HepG2 (cell line): Measurements from ENCODE around the gene FAM72A.
"Not testable (repeated sequence)": the region's sequence is repeated elsewhere in the genome, so short reads cannot be mapped to it uniquely, and the experiment has no call there.

Source experiments
- CBX5 ChIP-seq: sonication (generic); formaldehyde crosslinking; IDR thresholded peaks from 2 replicates; pipeline ENCODE4 v1.4.0; 2020; ENCODE audit warnings: missing genetic modification reagents, borderline replicate concordance
- CCDC6 ChIP-seq: sonication (generic); formaldehyde crosslinking; IDR thresholded peaks from 2 replicates; pipeline ENCODE4 v1.8.1; 2022; ENCODE audit warnings: mild to moderate bottlenecking, missing genetic modification reagents, moderate library complexity
- EZH2 ChIP-seq: conservative IDR thresholded peaks from 2 replicates; pipeline ENCODE4 v1.6.1; 2012; ENCODE audit warnings: mild to moderate bottlenecking, low read depth, low read length, moderate library complexity
- GTF2F1 ChIP-seq: fragments of 150-350 bp; IDR thresholded peaks from 2 replicates; pipeline ENCODE4 v1.6.1; 2014; ENCODE audit warnings: low read length
- MAFK ChIP-seq, 2 experiments: IDR thresholded peaks in 1 of 2; conservative IDR thresholded peaks in 1 of 2; 2 replicates each; pipeline ENCODE4 v1.6.1; 2011; ENCODE audit warnings: improper control_type of control experiment in 2 of 2, low read length in 2 of 2
- POLR2A ChIP-seq, 2 experiments: IDR thresholded peaks; 2 replicates each; pipeline ENCODE4 v1.6.1; 2011; ENCODE audit warnings: low read depth in 2 of 2, low read length in 2 of 2, mild to moderate bottlenecking in 1 of 2, moderate library complexity in 1 of 2; ENCODE audit not compliant: insufficient read depth in 1 of 2
- PRPF4 ChIP-seq: fragments of 200-400 bp; formaldehyde crosslinking; IDR thresholded peaks from 2 replicates; pipeline ENCODE4 v1.6.1; 2016; ENCODE audit warnings: low read length, low read depth; ENCODE audit not compliant: poor library complexity, severe bottlenecking
- ZKSCAN1 ChIP-seq: fragments of 150-350 bp; IDR thresholded peaks from 2 replicates; pipeline ENCODE4 v1.6.1; 2014; ENCODE audit warnings: low read length
- ZNF432 ChIP-seq: sonication (generic); formaldehyde crosslinking; IDR thresholded peaks from 2 replicates; pipeline ENCODE4 v1.5.0; 2020; ENCODE audit warnings: missing genetic modification reagents, mild to moderate bottlenecking, borderline replicate concordance
- ZNF660 ChIP-seq: sonication (generic); formaldehyde crosslinking; IDR thresholded peaks from 2 replicates; pipeline ENCODE4 v1.5.1; 2020; ENCODE audit warnings: mild to moderate bottlenecking, low read depth, missing genetic modification reagents, borderline replicate concordance
- ZNF891 ChIP-seq: sonication (generic); formaldehyde crosslinking; IDR thresholded peaks from 2 replicates; pipeline ENCODE4 v1.5.0; 2020; ENCODE audit warnings: mild to moderate bottlenecking, missing genetic modification reagents

GRCh38 chr1:206169794-206170193 is 32.8 kb downstream of the FAM72A start:
- not testable (repeated sequence) for TF ChIP-seq ZNF660 (CRISPR knock-in tag); GTF2F1; CBX5 (CRISPR knock-in tag); PRPF4; EZH2; ZKSCAN1; CCDC6 (CRISPR knock-in tag); MAFK (conservative IDR thresholded peaks at IDR 0.05 in 1 of 2, IDR thresholded peaks at IDR 0.05 in 1 of 2; ENCODE audit: low read length in 2 of 2); POLR2A (IDR thresholded peaks at IDR 0.05; ENCODE audit: insufficient read depth in 1 of 2, low read depth in 2 of 2, low read length in 2 of 2); ZNF891; ZNF432 (CRISPR knock-in tag)
